Measurements from ENCODE around the gene RIPK1. TPM values are rescaled to one million over a fixed set of nuclear protein-coding genes. Genes with fewer than 3 reads are reported as not detected.

RIPK1 gene
- total RNA-seq, 1 experiment from 2014 or later, result 16.8 TPM

GRCh38 chr6:3122823-3123182 is 54.5 kb downstream of the RIPK1 start:
- ChIA-PET POLR2A (interaction anchor here (1.1 kb wide), 1 partner anchor 130 kb away, joined by 3 read pairs; no protein-coding TSS in a partner anchor), CTCF (interaction anchor here (6.5 kb wide), 1 partner anchor 129 kb away, joined by 64 read pairs; no protein-coding TSS in a partner anchor)
- TF ChIP-seq CTCF (IDR thresholded peaks at IDR 0.05; ENCODE audit: unreplicated experiment), result no peak
- intact Hi-C loops (cut with micrococcal nuclease), result no loop called here
- H3K27me3 Mint-ChIP-seq (ENCODE audit: insufficient read depth, unreplicated experiment), result no peaks in the 10 kb centered on the region
- no peaks in the 10 kb centered on the region for H3K9me3 Mint-ChIP-seq (ENCODE audit: unreplicated experiment)
- no TSS peak for BruUV-seq (replicated peaks)
- H3K4me3 Mint-ChIP-seq (ENCODE audit: unreplicated experiment), result no peak overlapping the region
- no peaks in the 10 kb centered on the region for H3K36me3 Mint-ChIP-seq (ENCODE audit: insufficient read depth, unreplicated experiment)
- peaks cover 7% of the 10 kb centered on the region for H3K4me1 Mint-ChIP-seq (ENCODE audit: insufficient read depth, unreplicated experiment)
- no peak for DNase-seq (ENCODE audit: unreplicated experiment)
- H3K27ac Mint-ChIP-seq (ENCODE audit: low read depth, unreplicated experiment), result no peak overlapping the region

- H3K4me1 Mint-ChIP-seq (ENCODE audit: insufficient read depth, unreplicated experiment), result no peaks in the 10 kb centered on the region
- H3K36me3 Mint-ChIP-seq (ENCODE audit: insufficient read depth, unreplicated experiment), result no peaks in the 10 kb centered on the region
- no TSS peak for BruUV-seq (replicated peaks)
- no peak overlapping the region for H3K4me3 Mint-ChIP-seq (ENCODE audit: unreplicated experiment)
- ChIA-PET CTCF (interaction anchor here (0.5 to 6.5 kb wide), 8 partner anchors 19 to 890 kb away, joined by 3 to 64 read pairs (median 4); partner anchors contain the start of gene NQO2), POLR2A (interaction anchor here (1.0 to 1.2 kb wide), 2 partner anchors 84 to 127 kb away, joined by 3 read pairs; no protein-coding TSS in a partner anchor)
- intact Hi-C loops (cut with micrococcal nuclease), result no loop called here
- H3K27me3 Mint-ChIP-seq (ENCODE audit: insufficient read depth, unreplicated experiment), result no peaks in the 10 kb centered on the region
- no peaks in the 10 kb centered on the region for H3K9me3 Mint-ChIP-seq (ENCODE audit: unreplicated experiment)
- no peak for DNase-seq (ENCODE audit: unreplicated experiment)
- no peak overlapping the region for H3K27ac Mint-ChIP-seq (ENCODE audit: low read depth, unreplicated experiment)
- TF ChIP-seq CTCF (IDR thresholded peaks at IDR 0.05; ENCODE audit: unreplicated experiment), result no peak
Observed at GRCh38 chr6:3124667-3125066, 56.4 kb downstream of the RIPK1 start.

GRCh38 chr6:3125815-3126214 is 57.5 kb downstream of the RIPK1 start:
- POLR2A ChIA-PET, result interaction anchor here (0.6 kb wide), 1 partner anchor 1703 kb away, joined by 3 read pairs; no protein-coding TSS in a partner anchor
- intact Hi-C loops (cut with micrococcal nuclease), result loop anchor here (1.0 kb wide), 3 partner anchors 31 to 125 kb away; partner anchors contain the start of gene TUBB2A
- no peak overlapping the region for H3K27ac Mint-ChIP-seq (ENCODE audit: low read depth, unreplicated experiment)
- CTCF ChIA-PET, result interaction anchor here (0.6 to 6.5 kb wide), 15 partner anchors 13 to 823 kb away, joined by 3 to 64 read pairs (median 3); partner anchors contain the start of gene TUBB2A
- H3K4me1 Mint-ChIP-seq (ENCODE audit: insufficient read depth, unreplicated experiment), result no peaks in the 10 kb centered on the region
- H3K4me3 Mint-ChIP-seq (ENCODE audit: unreplicated experiment), result no peak overlapping the region
- no peaks in the 10 kb centered on the region for H3K27me3 Mint-ChIP-seq (ENCODE audit: insufficient read depth, unreplicated experiment)
- DNase-seq (ENCODE audit: unreplicated experiment), result no peak
- no peak for TF ChIP-seq CTCF (IDR thresholded peaks at IDR 0.05; ENCODE audit: unreplicated experiment)
- BruUV-seq (replicated peaks), result no TSS peak
- no peaks in the 10 kb centered on the region for H3K9me3 Mint-ChIP-seq (ENCODE audit: unreplicated experiment)
- peaks cover 4% of the 10 kb centered on the region for H3K36me3 Mint-ChIP-seq (ENCODE audit: insufficient read depth, unreplicated experiment)

GRCh38 chr6:3128356-3129108 is 60.2 kb downstream of the RIPK1 start:
- DNase-seq (ENCODE audit: unreplicated experiment), result no peak
- TF ChIP-seq CTCF (IDR thresholded peaks at IDR 0.05; ENCODE audit: unreplicated experiment), result no peak
- H3K4me1 Mint-ChIP-seq (ENCODE audit: insufficient read depth, unreplicated experiment), result no peaks in the 10 kb centered on the region
- H3K4me3 Mint-ChIP-seq (ENCODE audit: unreplicated experiment), result no peak overlapping the region
- ChIA-PET POLR2A (interaction anchor here (0.6 to 1.4 kb wide), 4 partner anchors 9 to 108 kb away, joined by 3 to 7 read pairs (median 4); partner anchors contain the start of gene BPHL), CTCF (interaction anchor here (0.6 to 6.5 kb wide), 7 partner anchors 9 to 1006 kb away, joined by 3 to 64 read pairs (median 3); partner anchors contain the start of gene PSMG4)
- H3K27me3 Mint-ChIP-seq (ENCODE audit: insufficient read depth, unreplicated experiment), result no peaks in the 10 kb centered on the region
- intact Hi-C loops (cut with micrococcal nuclease), result no loop called here
- peaks cover 15% of the 10 kb centered on the region for H3K36me3 Mint-ChIP-seq (ENCODE audit: insufficient read depth, unreplicated experiment)
- BruUV-seq (replicated peaks), result no TSS peak
- H3K9me3 Mint-ChIP-seq (ENCODE audit: unreplicated experiment), result no peaks in the 10 kb centered on the region
- H3K27ac Mint-ChIP-seq (ENCODE audit: low read depth, unreplicated experiment), result no peak overlapping the region
